Panc1 (cell line): Measurements from ENCODE around the gene RBMS1. TPM values are rescaled to one million over a fixed set of nuclear protein-coding genes. Genes with fewer than 3 reads are reported as not detected.
A peak's percentile ranks its signal among the peaks of the same experiment; 100 is the strongest.

ENCODE experiments used
- ATAC-seq: fragments of 200-7000 bp; cut with Tn5 transposase; 2 replicates; pipeline ENCODE4 v1.9.1; 2020; ENCODE audit warnings: mild to moderate bottlenecking, moderate library complexity
- BruUV-seq: library from RNA; stranded (reverse); fragments of 400-500 nt; replicated peaks from 2 replicates; lab custom pipeline; 2021; lab: Mats Ljungman, UMichigan
- CTCF ChIA-PET: fragments of 300-600 bp; sonication (Branson Sonifier 250); formaldehyde crosslinking; loops from one replicate; lab custom pipeline; 2022; ENCODE audit warnings: antibody characterized with exemption; lab: Charles Lee
- POLR2A ChIA-PET: fragments of 300-600 bp; sonication (Branson Sonifier 250); formaldehyde crosslinking; loops from one replicate; lab custom pipeline; 2022; ENCODE audit warnings: antibody characterized with exemption; lab: Charles Lee
- DNase-seq: peaks from one replicate; pipeline ENCODE4 v3.0.0-alpha.2; 2010; ENCODE audit warnings: low read depth, low spot score
- H3K27ac ChIP-seq: 2 replicates; pipeline ENCODE4 v1.5.1; 2011; ENCODE audit warnings: mild to moderate bottlenecking, low read length, inconsistent platforms
- H3K27me3 ChIP-seq: fragments of 200-500 bp; sonication (Bioruptor generic); 2 replicates; pipeline ENCODE4 v1.6.0; 2014; ENCODE audit warnings: low read length, inconsistent platforms; ENCODE audit not compliant: control insufficient read depth, insufficient read depth
- H3K36me3 ChIP-seq: fragments of 200-500 bp; sonication (Bioruptor generic); 2 replicates; pipeline ENCODE4 v1.5.1; 2014; ENCODE audit warnings: inconsistent platforms, mild to moderate bottlenecking, low read length, moderate library complexity; ENCODE audit not compliant: control insufficient read depth, insufficient read depth
- H3K4me1 ChIP-seq: 2 replicates; pipeline ENCODE4 v1.5.1; 2011; ENCODE audit warnings: inconsistent platforms, mild to moderate bottlenecking, low read length, moderate library complexity; ENCODE audit not compliant: control insufficient read depth, insufficient read depth
- H3K4me3 ChIP-seq, 2 experiments: 2 replicates each; pipeline ENCODE4 v1.5.1; 2011 to 2012; ENCODE audit warnings: low read depth in 2 of 2, low read length in 2 of 2, mild to moderate bottlenecking in 2 of 2, inconsistent platforms in 1 of 2, moderate library complexity in 1 of 2
- H3K9me3 ChIP-seq: fragments of 200-500 bp; sonication (Bioruptor generic); 2 replicates; pipeline ENCODE4 v1.5.1; 2014; ENCODE audit warnings: low read depth, mild to moderate bottlenecking, inconsistent platforms, low read length, moderate library complexity; ENCODE audit not compliant: control insufficient read depth, insufficient read depth
- POLR2AphosphoS5 ChIP-seq: IDR thresholded peaks from 2 replicates; pipeline ENCODE4 v1.6.1; 2012; ENCODE audit warnings: mild to moderate bottlenecking, low read depth, low read length, moderate library complexity
- SIN3A ChIP-seq: IDR thresholded peaks from 2 replicates; pipeline ENCODE4 v1.6.1; 2012; ENCODE audit warnings: low read depth, mild to moderate bottlenecking, low read length, moderate library complexity, borderline replicate concordance; ENCODE audit not compliant: insufficient read depth
- TCF7L2 ChIP-seq: IDR thresholded peaks from 2 replicates; pipeline ENCODE4 v1.6.1; 2011; ENCODE audit warnings: mild to moderate bottlenecking, low read depth, low read length, inconsistent platforms
- in situ Hi-C: cut with HindIII; loops from 2 replicates; pipeline ENCODE4 v1.10.0; 2016; ENCODE audit warnings: low sequenced_read_pairs, low pct_unique_long_range_greater_than_20kb
- intact Hi-C: fragments of 100-400 bp; cut with micrococcal nuclease; formaldehyde crosslinking; loops from one replicate; pipeline ENCODE4 v1.10.0; 2022; ENCODE audit not compliant: unreplicated experiment
- total RNA-seq: library from RNA; stranded (reverse); gene quantifications from one replicate; pipeline ENCODE4 v1.2.1, GENCODE V29; 2021; ENCODE audit not compliant: unreplicated experiment
- TF ChIP-seq, protein P1 (sequence below): fragments of 450-650 bp; IDR thresholded peaks from 2 replicates; pipeline ENCODE4 v1.5.1; 2017; ENCODE audit warnings: mild to moderate bottlenecking
- TF ChIP-seq, protein P2 (sequence below), 2 experiments: IDR thresholded peaks; 2 replicates each; pipeline ENCODE4 v1.6.1; 2011 to 2012; ENCODE audit warnings: low read depth in 2 of 2, control low read depth in 1 of 2, low read length in 1 of 2, mild to moderate bottlenecking in 1 of 2, moderate library complexity in 1 of 2; ENCODE audit not compliant: insufficient read depth in 1 of 2

Gene RBMS1
- total RNA-seq, 1 experiment from 2014 or later = 67.0 TPM

GRCh38 chr2:160255408-160255807, 238.2 kb downstream of the RBMS1 start:
- H3K36me3 ChIP-seq = no peaks in the 10 kb centered on the region
- H3K4me1 ChIP-seq = no peaks in the 10 kb centered on the region; the same call in 1 of the 2 replicates
- H3K27ac ChIP-seq = no peak overlapping the region; the same call in 1 of the 2 replicates
- DNase-seq (no peak), ATAC-seq (no peak)
- no TSS peak for BruUV-seq
- no peaks in the 10 kb centered on the region for H3K9me3 ChIP-seq
- no peaks in the 10 kb centered on the region for H3K27me3 ChIP-seq
- H3K4me3 ChIP-seq = no peak overlapping the region
- in situ Hi-C loops (no loop called here), intact Hi-C loops (no loop called here)
- TF ChIP-seq, protein P1, sequence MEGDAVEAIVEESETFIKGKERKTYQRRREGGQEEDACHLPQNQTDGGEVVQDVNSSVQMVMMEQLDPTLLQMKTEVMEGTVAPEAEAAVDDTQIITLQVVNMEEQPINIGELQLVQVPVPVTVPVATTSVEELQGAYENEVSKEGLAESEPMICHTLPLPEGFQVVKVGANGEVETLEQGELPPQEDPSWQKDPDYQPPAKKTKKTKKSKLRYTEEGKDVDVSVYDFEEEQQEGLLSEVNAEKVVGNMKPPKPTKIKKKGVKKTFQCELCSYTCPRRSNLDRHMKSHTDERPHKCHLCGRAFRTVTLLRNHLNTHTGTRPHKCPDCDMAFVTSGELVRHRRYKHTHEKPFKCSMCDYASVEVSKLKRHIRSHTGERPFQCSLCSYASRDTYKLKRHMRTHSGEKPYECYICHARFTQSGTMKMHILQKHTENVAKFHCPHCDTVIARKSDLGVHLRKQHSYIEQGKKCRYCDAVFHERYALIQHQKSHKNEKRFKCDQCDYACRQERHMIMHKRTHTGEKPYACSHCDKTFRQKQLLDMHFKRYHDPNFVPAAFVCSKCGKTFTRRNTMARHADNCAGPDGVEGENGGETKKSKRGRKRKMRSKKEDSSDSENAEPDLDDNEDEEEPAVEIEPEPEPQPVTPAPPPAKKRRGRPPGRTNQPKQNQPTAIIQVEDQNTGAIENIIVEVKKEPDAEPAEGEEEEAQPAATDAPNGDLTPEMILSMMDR = no peak
- TF ChIP-seq SIN3A (no peak), TCF7L2 (no peak), POLR2AphosphoS5 (no peak)
- TF ChIP-seq, protein P2, sequence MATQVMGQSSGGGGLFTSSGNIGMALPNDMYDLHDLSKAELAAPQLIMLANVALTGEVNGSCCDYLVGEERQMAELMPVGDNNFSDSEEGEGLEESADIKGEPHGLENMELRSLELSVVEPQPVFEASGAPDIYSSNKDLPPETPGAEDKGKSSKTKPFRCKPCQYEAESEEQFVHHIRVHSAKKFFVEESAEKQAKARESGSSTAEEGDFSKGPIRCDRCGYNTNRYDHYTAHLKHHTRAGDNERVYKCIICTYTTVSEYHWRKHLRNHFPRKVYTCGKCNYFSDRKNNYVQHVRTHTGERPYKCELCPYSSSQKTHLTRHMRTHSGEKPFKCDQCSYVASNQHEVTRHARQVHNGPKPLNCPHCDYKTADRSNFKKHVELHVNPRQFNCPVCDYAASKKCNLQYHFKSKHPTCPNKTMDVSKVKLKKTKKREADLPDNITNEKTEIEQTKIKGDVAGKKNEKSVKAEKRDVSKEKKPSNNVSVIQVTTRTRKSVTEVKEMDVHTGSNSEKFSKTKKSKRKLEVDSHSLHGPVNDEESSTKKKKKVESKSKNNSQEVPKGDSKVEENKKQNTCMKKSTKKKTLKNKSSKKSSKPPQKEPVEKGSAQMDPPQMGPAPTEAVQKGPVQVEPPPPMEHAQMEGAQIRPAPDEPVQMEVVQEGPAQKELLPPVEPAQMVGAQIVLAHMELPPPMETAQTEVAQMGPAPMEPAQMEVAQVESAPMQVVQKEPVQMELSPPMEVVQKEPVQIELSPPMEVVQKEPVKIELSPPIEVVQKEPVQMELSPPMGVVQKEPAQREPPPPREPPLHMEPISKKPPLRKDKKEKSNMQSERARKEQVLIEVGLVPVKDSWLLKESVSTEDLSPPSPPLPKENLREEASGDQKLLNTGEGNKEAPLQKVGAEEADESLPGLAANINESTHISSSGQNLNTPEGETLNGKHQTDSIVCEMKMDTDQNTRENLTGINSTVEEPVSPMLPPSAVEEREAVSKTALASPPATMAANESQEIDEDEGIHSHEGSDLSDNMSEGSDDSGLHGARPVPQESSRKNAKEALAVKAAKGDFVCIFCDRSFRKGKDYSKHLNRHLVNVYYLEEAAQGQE (IDR thresholded peaks at IDR 0.05; ENCODE audit: insufficient read depth in 1 of 2, low read depth in 2 of 2, low read length in 1 of 2) = no peak
- ChIA-PET CTCF (interaction anchor here (0.5 kb wide), 1 partner anchor 771 kb away, joined by 3 read pairs; no protein-coding TSS in a partner anchor), POLR2A (no interaction called here)

DNA sequence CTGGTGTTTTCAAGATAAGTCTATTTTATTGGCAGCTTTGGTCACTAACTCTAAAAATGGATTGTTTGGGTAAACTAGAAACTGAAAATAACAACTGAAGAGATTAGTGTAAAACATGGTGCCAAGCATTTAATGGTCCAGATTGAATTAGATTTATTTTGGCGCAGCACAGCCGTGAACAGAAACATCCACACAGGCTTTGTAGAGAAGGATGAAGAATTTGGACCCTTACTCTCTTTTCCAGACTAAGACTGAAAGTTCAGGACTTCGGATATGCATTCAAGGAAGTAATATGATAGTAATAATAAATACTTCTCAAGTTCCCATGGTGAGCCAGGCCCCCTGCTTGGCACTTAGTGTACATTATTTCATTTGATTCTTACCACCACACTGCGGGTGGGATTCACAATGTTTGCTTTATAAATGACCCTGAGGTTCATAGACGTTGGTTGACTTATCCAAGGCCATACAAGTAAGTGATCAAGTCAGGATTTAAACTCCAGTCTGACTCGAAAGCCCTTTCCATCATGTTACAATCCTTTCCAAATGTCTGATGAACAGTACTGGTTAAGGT, 239.3 kb downstream of the RBMS1 start:
- Histone ChIP-seq H3K9me3 (no peaks in the 10 kb centered on the region), H3K4me1 (no peaks in the 10 kb centered on the region; the same call in 1 of the 2 replicates), H3K4me3 (no peak overlapping the region), H3K36me3 (no peaks in the 10 kb centered on the region), H3K27me3 (no peaks in the 10 kb centered on the region), H3K27ac (peak overlapping the region; percentile 48)
- in situ Hi-C loops (no loop called here), intact Hi-C loops (no loop called here)
- no peak for ATAC-seq
- BruUV-seq = no TSS peak
- POLR2A ChIA-PET = no interaction called here
- no peak for DNase-seq
- TF ChIP-seq SIN3A (no peak), POLR2AphosphoS5 (no peak)
- CTCF ChIA-PET = no interaction called here
